Psoas muscle (tissue), 8 donors: ENCODE results near the gene ZNF530. TPM values are rescaled to one million over a fixed set of nuclear protein-coding genes. Genes with fewer than 3 reads are reported as not detected.

Experiments used
- ATAC-seq, 4 donors: fragments of 200-7000 bp; cut with Tn5 transposase; one replicate each; pipeline ENCODE4 v1.9.1; 2020; ENCODE audit warnings: moderate library complexity in 3 of 4, mild to moderate bottlenecking in 2 of 4
- DNase-seq, 2 donors: peaks; one replicate each; pipeline ENCODE4 v3.0.0-alpha.2; 2020
- H3K27ac ChIP-seq: fragments of 200-600 bp; one replicate; pipeline ENCODE4 v1.8.0; 2022
- H3K27me3 ChIP-seq, 3 donors: fragments of 200-600 bp in 1 of 3; one replicate each; pipeline versions ENCODE4 v1.6.1 to v1.8.0; 2013 to 2022; ENCODE audit warnings: low read length in 2 of 3, mild to moderate bottlenecking in 2 of 3, moderate library complexity in 1 of 3; ENCODE audit not compliant: insufficient read depth in 3 of 3
- H3K36me3 ChIP-seq, 2 donors: fragments of 200-600 bp in 1 of 2; one replicate each; pipeline versions ENCODE4 v1.6.1 to v1.8.0; 2013 to 2022; ENCODE audit warnings: low read depth in 1 of 2, mild to moderate bottlenecking in 1 of 2, moderate library complexity in 1 of 2; ENCODE audit not compliant: insufficient read depth in 1 of 2
- H3K4me1 ChIP-seq: fragments of 200-600 bp; one replicate; pipeline ENCODE4 v1.8.0; 2022
- H3K4me3 ChIP-seq: fragments of 200-600 bp; one replicate; pipeline ENCODE4 v1.8.0; 2022; ENCODE audit warnings: mild to moderate bottlenecking
- H3K9me3 ChIP-seq: fragments of 200-600 bp; one replicate; pipeline ENCODE4 v1.8.0; 2022
- WGBS, 3 donors: extraction: QIAGEN DNeasy Blood & Tissue Kit; methylation state at CpG; one replicate each; pipeline versions ENCODE4 v1.1.6 to v1.1.7; 2013; 5-methylcytosine and 5-hydroxymethylcytosine counted together
- intact Hi-C, 2 donors: fragments of 100-400 bp; cut with DNase I; formaldehyde crosslinking; loops; one replicate each; pipeline versions ENCODE4 v1.11.0 to v1.14.2; 2022
- polyA plus RNA-seq, 3 donors: library from polyadenylated mRNA; stranded (reverse); fragments of 200-250 nt; gene quantifications; one replicate each; pipeline ENCODE4 v1.2.3, GENCODE V29; 2013
- total RNA-seq, 4 donors: library from RNA; stranded (reverse); fragmentation: NEBNext Ultra II Directional in 2 of 4; extraction: Animal tissue kit (Norgen Biotek cat#: 25700) in 2 of 4; gene quantifications; one replicate each; pipeline versions ENCODE4 v1.2.1 to v1.2.4, GENCODE V29; 2021 to 2023
- TF ChIP-seq, protein P1 (sequence below): fragments of 200-600 bp; IDR thresholded peaks from one replicate; pipeline ENCODE4 v1.8.0; 2022; ENCODE audit warnings: antibody characterized with exemption
- donor health status: healthy with polysubstance abuse.
- donor health status: DM: no; HTN: no; CAD: no; lungs with moderate emphysema.
- donor health status: Bipolar disorder and iron deficiency.
- donor health status: healthy.
- donor health status: DM: yes; HTN: yes; CAD: no.
- donor health status: DM: no; HTN: no; CAD: no.
- donor health status: DM: no; HTN: no; CAD: no.
- donor health status: DM: yes; HTN: yes; CAD: no.

ZNF530 gene
- total and polyA plus RNA-seq, 7 donors, result 0.81 to 11.7 (median 2.3) TPM

DNA sequence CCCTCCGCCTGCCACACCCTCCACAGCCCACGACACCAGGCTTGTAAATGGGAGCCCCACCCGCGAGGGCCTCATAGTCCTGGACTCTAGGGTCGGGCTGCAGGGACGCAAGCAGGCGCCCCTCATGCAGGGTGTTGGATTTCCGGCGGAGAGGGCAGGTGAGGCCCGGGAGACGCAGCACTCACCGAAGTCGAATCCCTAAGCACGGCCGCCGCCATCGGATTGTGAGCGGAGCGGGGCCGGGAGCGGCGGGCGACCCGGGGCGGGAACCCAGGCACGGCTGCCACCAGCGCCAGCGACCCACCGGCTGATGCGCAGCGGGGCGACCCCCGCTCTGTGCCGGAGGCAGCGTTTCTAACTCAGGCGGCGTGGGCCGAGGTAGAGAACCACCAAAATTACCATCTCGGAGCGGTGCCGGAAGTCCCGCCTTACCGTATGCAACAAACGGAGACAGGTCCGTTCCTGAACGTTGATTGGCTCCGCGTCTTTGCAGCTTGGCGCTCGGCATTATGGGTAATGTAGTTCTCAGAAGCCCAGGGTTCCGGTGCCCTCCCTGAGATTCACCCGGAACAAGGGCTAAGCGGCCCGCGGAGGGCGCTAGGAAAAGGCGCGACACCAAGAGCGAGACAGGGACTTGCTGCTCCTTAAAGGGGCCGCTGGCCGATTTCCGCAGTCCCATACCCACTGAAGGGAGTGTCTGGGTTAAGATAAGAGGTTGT, 21.0 kb upstream of the ZNF530 start, which contains the start of gene ZNF416:
Gene ZNF416 (minus strand): TSS at position 425 of the 719 bp plus-strand sequence. CDS start 207 bp downstream, at position 218.
- ATAC-seq (peak; percentile 98 to 100 (median 100)), DNase-seq (peak; percentile 96 to 98)
- 0% methylated on average over 47 to 62 of the region's 62 CpGs for WGBS, 3 donors
- Histone ChIP-seq H3K27me3 (no peaks in the 10 kb centered on the region), H3K27ac (peak within 1 kb of the TSS; percentile 76), H3K4me1 (peaks cover 16% of the 10 kb centered on the region), H3K9me3 (peaks cover 51% of the 10 kb centered on the region), H3K4me3 (peak within 1 kb of the TSS; percentile 100), H3K36me3 (peaks cover 19 to 34% of the 10 kb centered on the region in 2 donors)
- TF ChIP-seq, protein P1, sequence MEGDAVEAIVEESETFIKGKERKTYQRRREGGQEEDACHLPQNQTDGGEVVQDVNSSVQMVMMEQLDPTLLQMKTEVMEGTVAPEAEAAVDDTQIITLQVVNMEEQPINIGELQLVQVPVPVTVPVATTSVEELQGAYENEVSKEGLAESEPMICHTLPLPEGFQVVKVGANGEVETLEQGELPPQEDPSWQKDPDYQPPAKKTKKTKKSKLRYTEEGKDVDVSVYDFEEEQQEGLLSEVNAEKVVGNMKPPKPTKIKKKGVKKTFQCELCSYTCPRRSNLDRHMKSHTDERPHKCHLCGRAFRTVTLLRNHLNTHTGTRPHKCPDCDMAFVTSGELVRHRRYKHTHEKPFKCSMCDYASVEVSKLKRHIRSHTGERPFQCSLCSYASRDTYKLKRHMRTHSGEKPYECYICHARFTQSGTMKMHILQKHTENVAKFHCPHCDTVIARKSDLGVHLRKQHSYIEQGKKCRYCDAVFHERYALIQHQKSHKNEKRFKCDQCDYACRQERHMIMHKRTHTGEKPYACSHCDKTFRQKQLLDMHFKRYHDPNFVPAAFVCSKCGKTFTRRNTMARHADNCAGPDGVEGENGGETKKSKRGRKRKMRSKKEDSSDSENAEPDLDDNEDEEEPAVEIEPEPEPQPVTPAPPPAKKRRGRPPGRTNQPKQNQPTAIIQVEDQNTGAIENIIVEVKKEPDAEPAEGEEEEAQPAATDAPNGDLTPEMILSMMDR, result peak; percentile 17
- intact Hi-C loops, result loop anchor here in 1 of 2 donors (2.0 to 5.0 kb wide), 2 partner anchors 18 to 51 kb away; partner anchors contain the start of gene ZNF549

DNA sequence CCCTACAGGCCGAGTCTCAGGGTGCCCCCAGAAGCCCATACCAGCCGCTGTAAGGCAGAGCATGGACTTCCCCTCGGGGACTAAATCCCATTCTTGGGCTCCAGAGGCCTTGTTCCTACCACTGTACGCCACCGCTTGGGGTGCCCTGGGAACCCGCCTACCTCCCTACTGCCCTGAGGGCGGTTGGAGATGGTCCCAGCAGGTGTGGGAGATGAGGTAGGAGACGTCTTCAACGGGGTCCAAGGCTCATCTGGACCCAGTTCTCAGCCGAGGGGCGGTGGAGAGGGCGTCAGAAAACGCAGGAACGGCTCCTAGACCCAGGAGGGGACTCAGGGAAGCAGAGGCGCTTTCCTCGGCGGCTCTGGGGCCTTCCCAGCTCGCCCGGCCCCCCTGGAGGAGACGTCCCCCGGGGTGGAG, 16.6 kb upstream of the ZNF530 start:
- ATAC-seq (no peak), DNase-seq (no peak)
- Histone ChIP-seq H3K9me3 (peaks cover 38% of the 10 kb centered on the region), H3K27ac (no peak overlapping the region), H3K4me3 (peak overlapping the region; percentile 83), H3K36me3 (no peaks in the 10 kb centered on the region), H3K4me1 (peaks cover 9% of the 10 kb centered on the region), H3K27me3 (no peaks in the 10 kb centered on the region)
- TF ChIP-seq, protein P1, result no peak
- intact Hi-C loops, result no loop called here
- 30 to 38% (median 36%) methylated on average over 20 to 21 of the region's 21 CpGs for WGBS, 3 donors

DNA sequence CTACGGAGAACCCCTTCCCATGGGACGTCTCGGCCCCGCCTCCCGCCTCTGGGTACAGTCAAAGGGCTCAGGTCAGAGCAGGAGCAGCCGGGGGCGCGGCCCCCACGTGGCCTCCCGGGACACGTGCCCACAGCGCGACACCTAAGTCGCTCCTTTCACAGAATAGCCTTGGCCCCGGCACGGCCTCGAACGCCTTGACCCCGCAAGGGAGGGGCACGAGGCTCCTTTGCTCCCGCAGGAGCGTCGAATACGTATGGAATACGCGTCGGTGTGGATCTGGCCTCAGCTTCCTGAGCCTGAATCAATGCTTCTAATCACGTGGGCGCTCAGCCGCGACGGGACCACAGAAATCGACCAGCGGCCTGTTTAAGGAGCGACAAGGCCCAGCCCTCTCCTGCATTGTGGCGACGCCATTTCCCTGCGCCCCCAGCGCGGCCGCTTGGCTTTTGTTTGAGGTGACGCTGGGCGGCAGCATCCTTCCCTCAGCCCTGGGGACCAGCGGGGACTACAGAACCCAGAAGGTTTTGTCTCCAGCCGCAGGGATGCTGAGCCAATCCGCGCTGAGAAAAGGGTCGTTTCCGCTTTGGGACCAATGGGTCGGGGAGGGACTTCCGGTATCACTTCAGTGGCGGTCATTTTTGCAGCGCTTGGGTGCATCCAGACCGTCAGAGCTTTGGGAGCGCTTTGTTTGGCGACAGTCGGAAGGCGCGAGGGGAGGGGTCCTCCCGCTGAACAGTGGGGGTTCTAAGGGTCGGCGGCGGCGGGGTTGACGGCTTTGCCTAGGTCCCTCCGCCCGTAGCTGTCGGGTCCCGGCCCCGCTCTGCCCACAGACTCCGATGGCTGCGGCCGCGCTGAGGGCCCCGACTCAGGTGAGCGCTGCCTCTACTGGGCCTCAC, 15.9 kb upstream of the ZNF530 start, which contains the start of gene ZIK1:
Gene ZIK1 (plus strand): TSS at position 625 of the 896 bp plus-strand sequence. CDS start 212 bp downstream, at position 837.
- WGBS, 3 donors, result 1 to 2% (median 1%) methylated on average over 73 to 76 of the region's 76 CpGs
- intact Hi-C loops, result no loop called here
- peak; percentile 93 to 98 (median 96) for ATAC-seq
- Histone ChIP-seq H3K4me1 (peaks cover 9% of the 10 kb centered on the region), H3K27me3 (no peaks in the 10 kb centered on the region), H3K36me3 (peaks cover 0 to 3% of the 10 kb centered on the region in 2 donors), H3K9me3 (peaks cover 41% of the 10 kb centered on the region), H3K27ac (peak within 1 kb of the TSS; percentile 67), H3K4me3 (peak within 1 kb of the TSS; percentile 83)
- peak; percentile 86 to 92 for DNase-seq
- TF ChIP-seq, protein P1, result no peak

DNA sequence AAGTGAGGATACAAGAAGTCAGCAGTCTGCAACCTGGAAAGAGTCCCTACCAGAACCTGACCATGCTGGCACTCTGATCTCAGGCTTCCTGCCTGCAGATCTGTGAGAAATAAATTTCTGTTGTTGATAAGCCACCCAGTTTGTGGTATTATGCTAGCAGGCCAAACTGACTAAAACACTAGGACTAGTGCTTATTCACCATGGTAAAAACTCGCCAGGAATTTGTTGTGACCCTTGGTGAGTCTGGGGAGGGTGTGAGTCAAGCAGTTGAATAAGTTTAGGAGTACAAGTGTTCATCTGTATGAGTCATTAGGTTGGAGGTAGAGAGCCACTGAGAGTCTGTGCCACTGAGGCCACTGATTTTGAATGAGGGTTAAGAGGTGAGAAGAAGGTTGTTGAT, 12.2 kb upstream of the ZNF530 start:
- H3K4me3 ChIP-seq, result no peak overlapping the region
- DNase-seq, result no peak
- H3K27ac ChIP-seq, result no peak overlapping the region
- H3K4me1 ChIP-seq, result peaks cover 5% of the 10 kb centered on the region
- TF ChIP-seq, protein P1, result no peak
- no peaks in the 10 kb centered on the region for H3K27me3 ChIP-seq
- 96 to 100% (median 99%) methylated on average over 1 of the region's 1 CpG for WGBS, 3 donors
- intact Hi-C loops, result no loop called here
- no peak for ATAC-seq
- peaks cover 25 to 26% of the 10 kb centered on the region in 2 donors for H3K36me3 ChIP-seq
- H3K9me3 ChIP-seq, result peaks cover 64% of the 10 kb centered on the region
